NT2/D1 (cell line): ENCODE data around the gene PITRM1.

Source experiments
- SUZ12 ChIP-seq: IDR thresholded peaks from 2 replicates; pipeline ENCODE4 v1.6.1; 2011; ENCODE audit not compliant: insufficient read length, insufficient read depth; ENCODE audit errors: extremely low read depth
- YY1 ChIP-seq: IDR thresholded peaks from 2 replicates; pipeline ENCODE4 v1.6.1; 2011; ENCODE audit not compliant: insufficient read length, insufficient read depth
- ZNF274 ChIP-seq: IDR thresholded peaks from 2 replicates; pipeline ENCODE4 v1.6.1; 2011; ENCODE audit warnings: mild to moderate bottlenecking, low read depth, low read length

DNA sequence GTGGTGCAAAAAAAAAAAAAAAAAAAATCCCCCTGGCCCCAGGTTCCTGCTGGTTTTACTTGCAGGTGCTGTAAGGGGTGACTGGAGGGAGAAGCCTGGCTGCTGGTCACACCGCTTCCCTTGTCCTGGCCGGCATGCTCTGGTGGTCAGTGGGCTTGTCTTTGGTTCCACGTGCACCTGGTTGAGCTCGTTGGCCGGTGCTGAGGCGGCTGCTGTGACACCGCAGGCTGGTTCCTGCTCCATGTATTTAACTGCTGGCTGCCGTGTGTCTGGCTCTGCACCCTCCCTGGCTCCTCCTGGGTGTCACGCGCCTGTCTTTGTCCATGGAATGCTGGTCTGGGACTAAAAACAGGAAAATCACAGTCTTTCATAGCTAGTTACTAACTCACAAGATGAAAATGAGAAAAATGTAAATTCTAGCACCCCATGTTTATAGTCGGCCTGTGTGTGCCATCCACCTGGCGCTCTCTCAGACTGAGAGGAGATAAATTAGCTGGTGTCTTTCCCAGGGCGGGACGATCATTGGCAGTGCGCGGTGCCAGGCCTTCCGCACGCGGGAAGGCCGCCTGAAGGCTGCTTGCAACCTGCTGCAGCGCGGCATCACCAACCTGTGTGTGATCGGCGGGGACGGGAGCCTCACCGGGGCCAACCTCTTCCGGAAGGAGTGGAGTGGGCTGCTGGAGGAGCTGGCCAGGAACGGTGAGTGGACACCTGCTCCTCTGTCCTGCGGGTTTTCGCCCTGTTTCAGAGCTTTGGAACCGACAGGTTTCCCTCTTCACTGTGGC, 71.5 kb downstream of the PITRM1 start:
- no peak for TF ChIP-seq YY1
- no peak for TF ChIP-seq SUZ12
- TF ChIP-seq ZNF274 = no peak
